Stimulated activated CD4-positive, alpha-beta T cell treated with anti-CD3 and anti-CD28 coated beads, Interleukin-15, amount 100 ng/mL, for 24 hours (primary cell): ENCODE results near the gene RIT2.
"Not testable (repeated sequence)": the region's sequence is repeated elsewhere in the genome, so short reads cannot be mapped to it uniquely, and the experiment has no call there.

Source experiments
- DNase-seq: peaks from one replicate; pipeline ENCODE4 v3.0.0-alpha.2; 2020

Gene RIT2

DNA sequence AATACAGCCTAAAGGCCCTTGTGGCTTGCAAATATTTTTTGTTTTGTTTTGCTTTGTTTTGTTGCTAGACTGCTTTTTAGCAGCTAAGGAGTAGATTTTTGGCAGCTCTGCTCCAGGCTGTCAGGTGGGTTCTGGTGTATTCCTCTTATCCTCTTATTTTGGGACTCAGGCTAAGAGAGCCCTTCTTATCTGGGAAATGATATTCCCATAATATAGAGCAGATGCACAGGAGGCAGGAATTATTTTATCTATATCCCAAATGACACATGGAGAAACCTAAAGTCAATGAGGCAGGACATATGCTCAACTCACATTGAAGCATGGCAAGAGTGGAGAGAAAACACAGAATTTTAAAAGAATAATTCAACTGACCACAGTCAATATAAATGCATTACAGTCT lies 369.6 kb downstream of the RIT2 start:
- DNase-seq = no peak

DNA sequence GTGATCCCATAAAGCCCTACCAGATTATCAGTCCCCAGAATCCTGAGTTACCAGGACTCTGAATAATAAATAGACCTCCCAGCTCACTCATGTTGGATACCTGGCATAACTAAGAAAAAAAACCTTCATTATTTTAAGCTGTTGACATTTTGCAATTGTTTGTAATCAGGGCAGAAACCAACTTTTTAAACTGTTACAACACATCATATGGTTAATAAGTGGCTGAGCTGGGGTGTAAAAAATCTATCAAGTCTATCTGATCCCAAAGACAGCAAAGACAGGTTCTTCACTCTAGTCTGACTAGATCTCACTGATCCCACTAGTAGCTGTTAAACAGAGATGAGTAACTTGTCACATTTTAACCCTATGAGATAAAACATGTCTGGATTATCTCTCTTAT lies 370.3 kb downstream of the RIT2 start:
- no peak for DNase-seq

DNA sequence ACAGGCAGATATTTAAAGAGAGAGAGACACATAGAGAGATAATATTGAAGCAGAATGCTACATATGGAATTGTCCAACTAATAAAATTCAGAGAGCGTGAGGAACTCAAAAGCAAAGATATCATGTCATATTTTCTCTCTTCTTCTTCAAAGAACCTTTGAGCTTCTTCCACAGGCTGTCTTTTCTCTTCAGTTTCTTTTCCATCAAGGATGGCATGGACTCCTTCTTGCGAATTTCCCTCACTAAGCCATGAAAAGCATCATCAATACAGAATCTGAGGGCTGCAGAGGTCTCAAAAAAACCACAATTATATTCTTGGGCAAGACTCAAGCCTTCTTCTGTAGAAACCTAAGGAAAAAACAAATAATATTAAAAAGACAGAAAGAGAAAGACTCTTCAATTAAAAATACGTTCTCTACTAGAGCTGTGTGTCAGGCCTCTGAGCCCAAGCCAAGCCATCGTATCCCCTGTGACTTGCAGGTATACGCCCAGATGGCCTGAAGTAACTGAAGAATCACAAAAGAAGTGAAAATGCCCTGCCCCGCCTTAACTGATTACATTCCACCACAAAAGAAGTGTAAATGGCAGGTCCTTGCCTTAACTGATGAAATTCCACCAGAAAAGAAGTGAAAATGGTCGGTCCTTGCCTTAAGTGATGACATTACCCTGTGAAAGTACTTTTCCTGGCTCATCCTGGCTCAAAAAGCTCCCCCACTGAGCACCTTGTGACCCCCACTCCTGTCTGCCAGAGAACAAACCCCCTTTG lies 371.9 kb downstream of the RIT2 start:
- DNase-seq = no peak

DNA sequence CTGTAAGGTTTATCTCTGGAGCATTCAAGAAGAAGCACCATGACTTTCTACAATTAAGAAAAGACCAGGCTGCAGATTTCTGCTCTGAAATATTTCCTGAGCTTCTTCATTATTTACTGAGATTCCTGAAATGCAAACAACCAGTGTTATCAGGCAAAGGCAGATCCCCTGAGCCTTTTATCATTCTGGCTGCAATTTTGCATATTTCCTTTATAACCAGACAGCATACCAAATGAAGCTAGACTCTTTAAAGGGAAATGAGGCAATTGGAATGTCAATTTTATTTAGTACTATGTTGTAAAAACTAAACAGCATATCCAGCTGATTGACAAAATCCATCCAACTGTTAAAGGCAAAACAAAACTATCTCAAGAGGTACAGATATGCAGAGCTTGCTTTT lies 372.5 kb downstream of the RIT2 start:
- DNase-seq = no peak

DNA sequence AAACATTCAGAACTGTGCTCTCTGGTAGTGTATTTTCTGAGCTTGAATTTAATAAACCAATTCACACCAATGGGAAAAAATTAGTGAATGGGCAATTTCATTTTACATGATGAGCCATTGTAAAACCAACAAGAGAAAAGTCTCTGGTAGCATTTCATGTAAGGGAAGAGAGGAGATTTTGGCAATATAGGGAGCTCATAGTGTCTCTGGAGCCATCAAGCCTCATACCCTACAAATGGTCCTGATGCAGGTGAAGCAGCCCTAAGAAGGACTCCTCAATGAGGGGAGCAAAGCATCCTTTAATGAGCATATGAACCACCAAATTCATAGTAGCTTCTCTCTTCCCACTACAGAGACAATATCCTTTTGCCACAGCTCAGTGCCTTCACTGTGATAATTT lies 373.0 kb downstream of the RIT2 start:
- DNase-seq = no peak

DNA sequence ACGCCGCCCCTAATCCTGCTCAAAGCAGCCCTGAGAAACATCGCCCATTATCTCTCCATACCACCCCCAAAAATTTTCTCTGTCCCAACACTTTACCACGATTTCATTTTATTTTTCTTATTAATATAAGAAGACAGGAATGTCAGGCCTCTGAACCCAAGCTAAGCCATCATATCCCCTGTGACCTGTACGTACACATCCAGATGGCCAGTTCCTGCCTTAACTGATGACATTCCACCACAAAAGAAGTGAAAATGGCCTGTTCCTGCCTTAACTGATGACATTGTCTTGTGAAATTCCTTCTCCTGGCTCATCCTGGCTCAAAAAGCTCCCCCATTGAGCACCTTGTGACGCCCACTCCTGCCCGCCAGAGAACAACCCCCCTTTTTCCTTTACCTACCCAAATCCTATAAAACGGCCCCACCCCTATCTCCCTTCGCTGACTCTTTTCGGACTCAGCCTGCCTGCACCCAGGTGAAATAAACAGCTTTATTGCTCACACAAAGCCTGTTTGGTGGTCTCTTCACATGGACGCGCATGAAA lies 373.6 kb downstream of the RIT2 start:
- DNase-seq = not testable (repeated sequence)

DNA sequence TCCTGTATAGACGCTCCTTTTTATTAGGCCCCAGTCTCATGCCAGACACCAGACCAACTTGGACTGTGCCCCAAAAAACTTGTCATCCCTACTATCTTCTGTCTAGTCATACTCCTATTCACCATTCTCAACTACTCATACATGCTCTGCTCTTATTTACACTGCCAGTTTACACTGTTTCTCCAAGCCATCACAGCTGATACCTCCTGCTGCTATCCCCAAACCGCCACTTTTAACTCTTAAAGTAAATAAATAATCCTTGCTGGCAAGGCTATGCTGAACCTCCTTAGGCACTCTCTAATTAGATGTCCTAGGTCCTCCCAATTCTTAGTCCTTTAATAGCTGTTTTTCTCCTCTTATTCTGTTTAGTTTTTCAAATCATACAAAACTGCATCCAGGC lies 374.2 kb downstream of the RIT2 start:
- not testable (repeated sequence) for DNase-seq

DNA sequence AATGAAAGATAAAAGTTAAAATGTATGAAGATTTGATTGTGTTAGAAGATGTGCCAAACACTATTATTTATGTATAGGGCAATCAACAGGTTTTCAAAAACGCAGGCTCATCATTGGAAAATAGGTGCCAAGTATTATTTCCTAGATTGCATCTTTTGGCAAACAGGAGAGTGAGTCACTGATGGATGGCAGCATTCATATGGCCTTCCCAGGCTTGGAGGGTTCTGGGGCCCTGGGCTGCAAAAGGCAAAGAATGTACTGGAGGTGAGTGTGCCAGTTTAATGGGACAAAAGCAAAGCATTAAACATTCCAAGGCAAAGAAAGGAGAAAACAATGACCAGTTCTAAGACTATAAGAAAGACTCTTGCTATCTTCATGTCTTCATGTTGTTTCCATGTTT lies 379.4 kb downstream of the RIT2 start:
- no peak for DNase-seq

DNA sequence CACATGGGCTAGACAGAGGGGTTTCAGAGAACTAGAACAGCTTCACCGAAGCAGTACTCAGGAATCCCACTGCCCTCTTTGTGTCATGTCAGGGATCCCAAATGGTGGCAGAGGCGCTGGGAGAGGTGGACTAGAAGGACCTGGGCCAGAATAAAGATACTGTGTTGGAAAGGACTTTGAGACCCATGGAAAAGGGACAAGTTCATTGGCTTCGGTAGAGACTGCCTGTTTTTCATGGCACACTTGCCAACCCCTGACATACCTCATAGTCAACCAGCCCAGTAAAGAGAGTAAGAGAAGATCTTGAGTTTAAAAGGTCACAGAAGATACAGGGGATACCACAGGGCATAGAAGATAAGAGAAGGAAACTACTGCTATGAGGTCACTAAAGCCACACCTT lies 381.0 kb downstream of the RIT2 start:
- no peak for DNase-seq

DNA sequence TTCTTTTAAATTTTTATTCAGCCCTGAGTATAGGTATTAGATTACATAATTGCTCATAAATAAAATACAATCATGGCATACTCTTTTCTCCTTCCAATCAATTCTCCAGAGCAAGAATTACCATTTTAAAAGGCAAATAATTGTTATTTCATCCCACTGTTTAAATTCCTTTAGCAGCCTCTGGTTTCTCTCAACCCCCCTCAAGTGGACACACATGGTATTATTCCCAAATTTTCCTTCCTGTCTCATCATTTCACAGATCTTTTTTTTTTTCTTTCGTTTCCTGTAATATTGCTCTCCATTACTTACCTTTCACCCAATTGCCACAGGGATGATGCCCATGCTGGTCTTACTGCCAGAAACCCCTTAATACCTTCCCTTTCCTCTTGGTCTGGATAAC lies 385.2 kb downstream of the RIT2 start:
- DNase-seq = no peak

DNA sequence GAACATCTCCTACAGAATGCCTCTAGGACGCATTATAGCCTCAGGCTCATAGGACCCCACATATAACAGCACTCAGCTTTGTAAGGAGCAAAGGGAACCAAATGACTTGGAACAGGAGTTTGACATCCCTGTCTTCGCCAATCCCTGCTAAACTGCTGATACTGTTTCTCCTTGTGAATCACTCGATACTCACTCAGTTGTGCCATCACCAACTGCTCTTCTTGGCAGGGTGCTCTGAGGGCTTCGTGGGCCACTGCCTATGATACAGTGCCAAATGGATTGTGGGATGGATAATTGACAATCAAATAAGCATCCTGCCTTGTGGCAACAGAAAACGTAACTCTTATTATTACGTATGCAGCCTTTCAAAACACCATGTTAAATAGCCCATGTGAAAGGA lies 396.3 kb downstream of the RIT2 start:
- DNase-seq = no peak

DNA sequence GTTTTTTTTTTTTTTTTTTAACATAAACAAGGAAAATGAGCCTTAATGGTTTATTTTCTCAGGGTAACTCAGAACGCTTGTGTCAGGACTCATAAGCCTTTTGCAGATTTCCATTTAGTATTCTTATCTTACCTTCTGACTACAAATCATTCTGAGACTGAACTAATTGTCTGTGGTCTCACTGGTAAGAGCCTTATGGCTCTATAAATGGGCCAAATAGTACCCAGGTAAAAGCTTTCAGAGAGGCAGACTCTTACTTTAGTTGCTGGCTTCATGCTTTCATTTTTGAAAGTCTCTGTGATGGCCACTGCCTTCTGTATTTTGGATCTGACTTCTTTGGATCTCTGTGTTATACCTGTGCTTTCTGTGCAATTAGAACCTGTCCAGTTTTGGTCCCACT lies 403.4 kb downstream of the RIT2 start:
- no peak for DNase-seq

DNA sequence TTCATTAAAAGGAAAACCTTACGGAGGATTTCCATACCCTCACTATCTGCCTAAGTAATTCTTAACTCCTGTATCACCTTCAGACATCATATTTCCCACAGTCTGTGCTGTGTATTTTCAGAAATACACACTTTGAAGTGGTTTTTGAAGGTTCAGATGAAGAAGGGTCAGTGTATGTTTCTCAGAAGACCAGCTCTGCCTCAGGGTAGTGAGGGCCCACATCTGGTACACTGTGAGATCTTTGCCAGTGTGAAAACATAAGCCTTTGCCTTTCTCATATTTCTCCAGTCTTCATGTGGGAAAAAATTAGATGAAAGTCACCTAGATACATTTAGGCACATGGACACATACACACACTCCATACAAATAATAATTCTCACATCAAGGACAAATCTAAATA lies 408.4 kb downstream of the RIT2 start:
- no peak for DNase-seq

DNA sequence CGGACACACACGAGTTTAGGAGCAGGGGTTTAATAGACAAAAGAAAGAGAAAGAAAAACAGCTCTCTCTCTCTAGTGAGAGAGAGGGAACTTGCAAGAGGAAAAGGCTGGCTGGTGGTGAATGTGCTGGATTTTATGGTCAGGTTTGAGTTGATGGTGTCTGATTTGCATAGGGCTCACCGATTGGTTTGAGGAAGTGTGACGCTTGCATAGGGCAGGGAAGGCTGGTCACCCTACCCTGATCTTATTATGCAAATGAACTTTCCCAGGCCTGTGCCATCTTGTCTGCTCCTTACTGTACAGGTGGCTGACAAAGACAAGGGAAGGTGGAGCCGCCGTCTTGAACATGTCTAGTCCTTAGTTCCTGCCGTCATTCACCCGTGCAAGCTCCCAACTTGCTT lies 408.9 kb downstream of the RIT2 start:
- DNase-seq = no peak

DNA sequence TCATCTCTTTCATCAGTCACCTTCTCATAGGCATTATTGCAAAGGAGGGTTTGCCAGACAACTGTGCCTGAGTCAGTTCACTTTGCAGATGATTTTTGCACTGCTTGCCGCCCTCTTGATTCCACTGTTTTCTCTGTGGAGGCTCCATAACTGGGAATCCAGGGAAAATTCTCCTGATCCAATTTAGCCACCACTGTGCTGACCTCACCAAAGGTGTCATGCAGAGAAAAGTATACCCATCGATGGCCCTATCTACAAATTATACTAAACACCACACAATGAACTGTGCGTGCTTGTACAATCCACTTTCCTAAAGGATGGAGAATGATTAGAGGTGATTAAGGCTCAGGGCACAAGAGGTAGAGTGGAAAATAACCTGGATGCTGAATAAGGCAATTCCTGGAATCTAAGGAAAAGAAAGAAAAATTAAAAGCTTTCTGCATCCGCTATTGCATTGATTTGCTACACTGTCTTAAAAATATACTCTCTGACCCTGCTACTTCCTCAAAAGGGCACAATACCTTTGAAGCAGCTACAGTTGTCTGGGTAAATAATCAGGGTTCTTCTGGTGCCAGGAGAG lies 409.4 kb downstream of the RIT2 start:
- no peak for DNase-seq
